CD14-positive monocyte (primary cell): ENCODE results near the gene KIF20B. TPM values are rescaled to one million over a fixed set of nuclear protein-coding genes. Genes with fewer than 3 reads are reported as not detected.

Experiments
- DNase-seq, 3 donors: peaks; one replicate each; pipeline ENCODE4 v3.0.0-alpha.2; 2011 to 2022
- H2AFZ ChIP-seq: 2 replicates; pipeline ENCODE4 v1.6.0; 2012; ENCODE audit warnings: mild to moderate bottlenecking, low read depth, low read length, inconsistent platforms; ENCODE audit not compliant: insufficient read depth, poor library complexity, severe bottlenecking
- H3K27ac ChIP-seq, 2 donors: 1 replicate in 1 of 2; 2 replicates in 1 of 2; pipeline ENCODE4 v1.5.1; 2012 to 2013; ENCODE audit warnings: low read length in 2 of 2, control low read depth in 1 of 2, inconsistent platforms in 1 of 2, low read depth in 1 of 2, mild to moderate bottlenecking in 1 of 2
- H3K27me3 ChIP-seq, 2 donors: one replicate each; pipeline versions ENCODE4 v1.6.0 to v1.6.1; 2011 to 2013; ENCODE audit warnings: low read length in 2 of 2; ENCODE audit not compliant: control insufficient read depth in 2 of 2, insufficient read depth in 2 of 2
- H3K36me3 ChIP-seq, 2 donors: replicated peaks in 1 of 2; 1 replicate in 1 of 2; 2 replicates in 1 of 2; pipeline versions ENCODE4 v1.5.1 to v1.6.1; 2012 to 2013; ENCODE audit warnings: low read length in 2 of 2, control low read depth in 1 of 2, inconsistent platforms in 1 of 2, mild to moderate bottlenecking in 1 of 2; ENCODE audit not compliant: insufficient read depth in 2 of 2, control insufficient read depth in 1 of 2
- H3K4me1 ChIP-seq, 2 donors: 1 replicate in 1 of 2; 2 replicates in 1 of 2; pipeline versions ENCODE4 v1.5.1 to v1.6.1; 2012 to 2013; ENCODE audit warnings: low read length in 2 of 2, control low read depth in 1 of 2, inconsistent platforms in 1 of 2, mild to moderate bottlenecking in 1 of 2, moderate library complexity in 1 of 2; ENCODE audit not compliant: insufficient read depth in 2 of 2, control insufficient read depth in 1 of 2
- H3K4me2 ChIP-seq: replicated peaks from 2 replicates; pipeline ENCODE3; 2012; ENCODE audit warnings: low read length, moderate library complexity, mild to moderate bottlenecking; ENCODE audit not compliant: poor library complexity, severe bottlenecking; ENCODE audit errors: extremely low read depth
- H3K4me3 ChIP-seq, 3 experiments: fragments of 200-600 bp in 1 of 3; sonication (generic) in 1 of 3; replicated peaks in 1 of 3; 1 replicate in 2 of 3; 2 replicates in 1 of 3; pipeline ENCODE4 v1.5.1; 2011 to 2013; ENCODE audit warnings: low read length in 3 of 3, mild to moderate bottlenecking in 3 of 3, control low read depth in 2 of 3, low read depth in 2 of 3, inconsistent platforms in 1 of 3, moderate library complexity in 1 of 3
- H3K79me2 ChIP-seq: 2 replicates; pipeline ENCODE4 v1.6.0; 2012; ENCODE audit warnings: mild to moderate bottlenecking, control low read depth, inconsistent platforms, low read length, moderate library complexity; ENCODE audit not compliant: insufficient read depth
- H3K9ac ChIP-seq: 2 replicates; pipeline ENCODE4 v1.6.0; 2017; ENCODE audit warnings: low read length, mild to moderate bottlenecking; ENCODE audit not compliant: insufficient read depth, poor library complexity, severe bottlenecking
- H3K9me3 ChIP-seq, 2 donors: replicated peaks in 1 of 2; 1 replicate in 1 of 2; 2 replicates in 1 of 2; pipeline versions ENCODE4 v1.5.1 to v1.6.1; 2012 to 2013; ENCODE audit warnings: low read length in 2 of 2, control low read depth in 1 of 2; ENCODE audit not compliant: control insufficient read depth in 1 of 2, insufficient read depth in 1 of 2
- H4K20me1 ChIP-seq: 2 replicates; pipeline ENCODE4 v1.6.0; 2012; ENCODE audit warnings: mild to moderate bottlenecking, low read length, control low read depth, moderate library complexity; ENCODE audit not compliant: insufficient read depth
- H3K27ac Mint-ChIP-seq, 7 donors: one replicate each; pipeline ENCODE4 v1.8.0; 2020; ENCODE audit warnings: mild to moderate bottlenecking in 7 of 7, mixed read lengths in 7 of 7, moderate library complexity in 6 of 7, inconsistent platforms in 2 of 7
- H3K27me3 Mint-ChIP-seq, 3 donors: one replicate each; pipeline ENCODE4 v1.8.0; 2021 to 2022; ENCODE audit warnings: low read depth in 3 of 3, mild to moderate bottlenecking in 3 of 3, mixed read lengths in 3 of 3, moderate library complexity in 3 of 3, inconsistent platforms in 1 of 3
- H3K36me3 Mint-ChIP-seq, 2 donors: one replicate each; pipeline ENCODE4 v1.8.0; 2020; ENCODE audit warnings: mixed read lengths in 2 of 2, inconsistent platforms in 1 of 2, mild to moderate bottlenecking in 1 of 2
- H3K4me1 Mint-ChIP-seq: one replicate; pipeline ENCODE4 v1.8.0; 2020; ENCODE audit warnings: mild to moderate bottlenecking, mixed read lengths
- H3K4me3 Mint-ChIP-seq, 2 donors: one replicate each; pipeline ENCODE4 v1.8.0; 2020; ENCODE audit warnings: mild to moderate bottlenecking in 2 of 2, mixed read lengths in 2 of 2, moderate library complexity in 1 of 2
- H3K9me3 Mint-ChIP-seq, 7 donors: one replicate each; pipeline ENCODE4 v1.8.0; 2020 to 2022; ENCODE audit warnings: mixed read lengths in 7 of 7, mild to moderate bottlenecking in 6 of 7, moderate library complexity in 6 of 7, inconsistent platforms in 2 of 7
- CTCF ChIP-seq: fragments of 200-600 bp; IDR thresholded peaks from one replicate; pipeline ENCODE4 v1.8.0; 2022; ENCODE audit warnings: antibody characterized with exemption, mild to moderate bottlenecking
- WGBS: methylation state at CpG from one replicate; pipeline ENCODE4 v1.1.5; 2013; ENCODE audit warnings: missing lambda C conversion rate; ENCODE audit not compliant: insufficient coverage; 5-methylcytosine and 5-hydroxymethylcytosine counted together
- intact Hi-C, 2 donors: fragments of 100-400 bp; cut with micrococcal nuclease; formaldehyde crosslinking; loops; one replicate each; pipeline versions ENCODE4 v1.15.0 to v1.15.1; 2023
- polyA plus RNA-seq, 3 donors: library from polyadenylated mRNA; depleted of rRNA in 1 of 3; unstranded in 2 of 3; stranded (reverse) in 1 of 3; fragments of 300-500 nt in 2 of 3; fragments of >200 nt in 1 of 3; fragmentation: Illumina TruSeq in 2 of 3; gene quantifications; 1 replicate in 2 of 3; 2 replicates in 1 of 3; pipeline ENCODE4 v1.2.3, GENCODE V29; 2012 to 2021

The KIF20B gene
- polyA plus RNA-seq, 3 donors, result 0.44 to 3.9 (median 1.5) TPM

GRCh38 chr10:89669985-89670384, 31.4 kb upstream of the KIF20B start:
- no peak overlapping the region for H3K4me2 ChIP-seq
- Mint-ChIP-seq H3K4me3 (no peak overlapping the region), H3K27me3 (peaks cover 0 to 3% (median 0%) of the 10 kb centered on the region in 3 donors), H3K27ac (no peak overlapping the region), H3K36me3 (no peaks in the 10 kb centered on the region), H3K4me1 (peaks cover 7% of the 10 kb centered on the region), H3K9me3 (peaks cover 0 to 4% (median 0%) of the 10 kb centered on the region in 7 donors)
- H3K79me2 ChIP-seq, result no peaks in the 10 kb centered on the region
- H3K4me1 ChIP-seq, result no peaks in the 10 kb centered on the region
- H3K4me3 ChIP-seq, result no peak overlapping the region
- no peak overlapping the region for H3K9ac ChIP-seq
- no peaks in the 10 kb centered on the region for H3K27me3 ChIP-seq
- no peak overlapping the region for H2AFZ ChIP-seq
- no peak for DNase-seq
- no peaks in the 10 kb centered on the region for H4K20me1 ChIP-seq
- TF ChIP-seq CTCF, result no peak
- WGBS, result no CpG with 5 or more reads among the region's 1 CpG
- intact Hi-C loops, result no loop called here
- H3K9me3 ChIP-seq, result no peaks in the 10 kb centered on the region
- no peak overlapping the region for H3K27ac ChIP-seq
- no peaks in the 10 kb centered on the region for H3K36me3 ChIP-seq

GRCh38 chr10:89670926-89671325, 30.5 kb upstream of the KIF20B start:
- Histone ChIP-seq H3K27me3 (no peaks in the 10 kb centered on the region), H3K79me2 (no peaks in the 10 kb centered on the region), H3K36me3 (no peaks in the 10 kb centered on the region), H2AFZ (no peak overlapping the region), H3K9ac (no peak overlapping the region), H3K4me1 (no peaks in the 10 kb centered on the region), H3K4me2 (no peak overlapping the region), H3K9me3 (no peaks in the 10 kb centered on the region), H3K4me3 (no peak overlapping the region), H4K20me1 (no peaks in the 10 kb centered on the region), H3K27ac (no peak overlapping the region)
- DNase-seq, result no peak
- no peaks in the 10 kb centered on the region for H3K36me3 Mint-ChIP-seq
- H3K27me3 Mint-ChIP-seq, result peaks cover 0 to 3% (median 0%) of the 10 kb centered on the region in 3 donors
- no CpG with 5 or more reads among the region's 1 CpG for WGBS
- H3K4me1 Mint-ChIP-seq, result peaks cover 7% of the 10 kb centered on the region
- no peak overlapping the region for H3K4me3 Mint-ChIP-seq
- no peak overlapping the region for H3K27ac Mint-ChIP-seq
- peaks cover 0 to 4% (median 0%) of the 10 kb centered on the region in 7 donors for H3K9me3 Mint-ChIP-seq
- intact Hi-C loops, result no loop called here
- no peak for TF ChIP-seq CTCF
